Occipital lobe (tissue), 2 donors: Measurements from ENCODE around the gene PDE1C. TPM values are rescaled to one million over a fixed set of nuclear protein-coding genes. Genes with fewer than 3 reads are reported as not detected.

Experiments
- DNase-seq: peaks from one replicate; lab custom pipeline; 2025; lab: John Stamatoyannopoulos, UW
- total RNA-seq: library from RNA; depleted of rRNA; stranded (reverse); fragments of >200 nt; gene quantifications from one replicate; pipeline ENCODE4 v1.2.3, GENCODE V29; 2014

Gene PDE1C
- total RNA-seq, 1 donor from 2014 or later, result 17.8 TPM

GRCh38 chr7:31997423-31997822 lies 72.8 kb downstream of the PDE1C start:
- DNase-seq, result no peak

GRCh38 chr7:31995134-31995533 lies 75.1 kb downstream of the PDE1C start:
- DNase-seq, result no peak

DNA sequence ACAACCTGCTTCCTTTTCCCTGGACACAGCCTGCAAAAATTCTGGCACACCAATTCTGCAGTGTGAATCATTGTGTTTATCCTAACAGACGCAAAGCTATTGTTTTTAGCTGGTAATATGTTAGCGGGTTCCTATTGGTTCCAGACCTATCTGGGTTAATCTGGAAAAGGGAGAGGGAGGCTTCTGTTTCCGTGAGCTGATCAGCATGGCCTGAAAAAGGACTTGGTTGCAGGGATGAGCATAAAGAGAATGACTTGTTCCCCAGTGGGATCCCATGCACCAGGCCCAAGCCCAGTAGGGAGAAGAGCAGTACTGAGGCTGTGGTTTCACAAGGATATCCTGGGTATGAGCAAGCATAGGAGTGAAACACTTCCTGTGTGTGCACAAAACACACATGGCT lies 78.4 kb downstream of the PDE1C start:
- no peak for DNase-seq

DNA sequence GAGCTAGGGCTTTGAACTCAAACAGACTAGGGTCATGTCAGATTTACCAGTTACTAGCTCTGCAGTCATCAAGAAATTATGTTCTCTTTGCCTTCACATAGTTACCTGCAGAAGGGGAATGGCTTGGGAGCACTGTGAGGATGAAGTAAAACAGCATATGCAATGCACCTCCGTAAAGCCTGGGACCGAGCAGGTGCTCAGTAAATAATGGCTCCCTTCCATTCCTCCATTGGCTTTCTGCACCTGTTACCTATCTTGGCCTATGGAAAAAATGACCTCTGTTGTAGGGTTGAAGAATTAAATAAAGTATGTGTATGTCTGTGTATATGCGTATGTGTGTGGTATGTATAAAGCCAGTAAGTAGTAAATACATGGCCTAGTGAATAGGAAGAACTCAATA lies 78.8 kb downstream of the PDE1C start:
- DNase-seq, result no peak

DNA sequence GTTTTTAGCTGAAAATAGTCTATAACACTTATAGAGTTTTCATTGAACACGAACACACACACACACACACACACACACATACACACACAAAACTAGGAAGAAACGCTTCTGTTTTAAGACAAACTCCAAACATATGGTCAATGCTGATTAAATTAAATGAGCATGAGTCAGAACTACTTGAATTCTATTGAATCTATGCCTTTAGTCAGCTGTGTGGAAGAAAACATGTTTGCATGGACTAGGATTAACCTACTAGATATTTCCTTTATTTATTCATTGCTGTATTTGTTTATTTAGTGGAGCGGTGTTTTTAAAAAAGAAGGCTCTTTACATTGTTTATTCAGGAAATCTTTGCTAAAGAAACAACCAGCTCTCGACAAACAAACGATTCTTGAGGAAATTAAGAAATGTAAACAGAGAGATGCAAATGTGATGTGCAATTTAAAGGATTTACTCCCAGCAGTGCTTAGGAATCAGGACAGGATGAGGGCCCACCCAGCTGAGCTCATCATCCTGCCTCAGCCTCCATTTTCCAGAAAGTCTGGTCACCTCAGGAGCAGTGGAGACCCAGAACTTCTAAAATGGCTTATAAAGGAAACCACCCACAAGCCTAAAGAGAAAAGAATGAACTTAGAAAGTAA lies 83.2 kb downstream of the PDE1C start:
- no peak for DNase-seq

GRCh38 chr7:31982962-31983361 lies 87.2 kb downstream of the PDE1C start:
- DNase-seq, result no peak

- no peak for DNase-seq
Observed at GRCh38 chr7:31981874-31982390, 88.3 kb downstream of the PDE1C start.

DNA sequence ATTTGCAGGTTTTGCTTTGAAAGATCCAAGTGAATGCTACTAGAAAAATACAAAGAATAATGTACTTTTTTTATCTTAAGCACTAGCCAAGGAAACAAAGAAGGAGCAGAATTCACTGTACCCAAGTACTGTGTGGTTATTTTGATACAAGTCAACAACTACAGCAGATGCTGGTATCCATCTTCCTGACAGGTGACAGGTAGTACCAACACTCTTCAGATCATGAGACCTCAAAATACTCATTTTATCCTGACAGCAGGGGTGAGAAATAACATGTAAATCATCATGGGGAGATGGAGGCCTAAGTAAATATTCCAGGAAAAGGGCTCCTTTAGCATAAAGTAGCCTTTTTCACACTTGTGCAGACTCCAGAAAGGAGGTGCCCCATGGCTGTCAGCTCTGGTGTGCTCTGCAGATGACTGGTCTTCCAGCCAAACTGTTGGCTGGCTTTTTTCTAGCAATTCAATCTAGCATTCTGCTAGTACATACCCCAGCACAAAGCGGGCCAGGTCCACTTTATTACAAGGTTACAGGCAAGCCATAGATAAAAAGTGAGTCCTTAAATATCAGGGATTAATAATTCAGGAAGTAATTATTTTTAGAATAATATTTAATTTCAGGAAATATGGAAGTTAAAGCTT lies 90.4 kb downstream of the PDE1C start:
- DNase-seq, result no peak

DNA sequence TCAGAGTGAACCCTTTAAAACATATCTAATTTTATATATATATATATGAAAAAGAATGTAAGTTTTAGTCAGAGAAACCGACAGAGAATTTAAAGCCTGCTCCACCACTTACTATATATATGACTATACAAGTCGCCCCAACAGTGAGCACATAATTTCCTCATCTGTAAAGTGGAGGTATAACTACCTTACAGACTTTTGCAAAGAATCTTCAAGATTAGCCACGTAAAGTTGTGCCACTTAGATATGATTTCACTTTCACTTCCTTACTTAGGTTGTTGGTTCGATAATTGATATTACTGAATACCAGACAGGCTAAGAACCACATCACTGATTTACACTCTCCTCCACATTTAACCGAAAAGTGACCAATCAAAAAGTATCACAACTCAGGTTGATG lies 94.7 kb downstream of the PDE1C start:
- DNase-seq, result no peak

GRCh38 chr7:31974351-31974750 lies 95.9 kb downstream of the PDE1C start:
- DNase-seq, result no peak

- no peak for DNase-seq
Observed at GRCh38 chr7:31971049-31971667, 99.0 kb downstream of the PDE1C start.

- DNase-seq, result no peak
Observed at GRCh38 chr7:31970501-31970900, 99.7 kb downstream of the PDE1C start.

GRCh38 chr7:31963569-31964175 lies 106.5 kb downstream of the PDE1C start:
- no peak for DNase-seq

DNA sequence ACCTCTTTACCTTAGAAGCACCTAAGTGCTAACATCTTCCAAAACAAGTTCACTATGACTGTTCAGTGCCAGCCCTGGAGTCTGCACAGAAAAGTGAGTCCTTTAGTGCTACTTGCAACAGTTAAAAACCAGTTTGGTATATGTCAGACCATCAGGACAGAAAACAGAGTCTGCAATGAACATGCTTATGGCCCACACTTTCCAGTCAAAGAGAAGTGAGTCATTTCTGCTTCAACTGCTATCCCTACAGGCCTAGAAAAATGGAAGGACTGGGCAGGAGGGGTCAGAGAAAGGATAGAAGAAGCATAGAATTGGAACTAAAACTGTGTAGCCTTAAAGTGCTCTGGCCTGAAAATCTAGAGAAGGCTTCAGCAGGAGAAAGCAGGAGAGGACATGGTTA lies 108.0 kb downstream of the PDE1C start:
- no peak for DNase-seq

DNA sequence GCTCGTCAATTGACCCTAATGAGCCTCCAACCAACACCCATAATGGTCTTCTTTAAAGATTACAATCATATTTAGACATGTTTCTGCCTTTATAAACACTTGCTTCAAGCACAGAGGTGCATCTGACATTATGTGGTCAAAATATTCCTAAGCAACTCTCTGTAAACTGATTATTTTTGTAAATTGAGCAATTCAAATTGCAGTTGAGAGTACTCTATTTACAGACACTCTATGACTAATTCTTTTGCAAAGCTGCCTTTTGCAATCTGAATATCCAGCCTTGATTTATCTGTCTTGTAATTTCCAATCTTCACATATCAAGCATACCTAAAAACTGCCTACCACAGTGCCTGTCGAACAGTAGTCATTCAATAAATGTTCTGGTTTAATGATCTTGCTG lies 112.0 kb downstream of the PDE1C start:
- no peak for DNase-seq

GRCh38 chr7:31957756-31958155 lies 112.5 kb downstream of the PDE1C start:
- no peak for DNase-seq

DNA sequence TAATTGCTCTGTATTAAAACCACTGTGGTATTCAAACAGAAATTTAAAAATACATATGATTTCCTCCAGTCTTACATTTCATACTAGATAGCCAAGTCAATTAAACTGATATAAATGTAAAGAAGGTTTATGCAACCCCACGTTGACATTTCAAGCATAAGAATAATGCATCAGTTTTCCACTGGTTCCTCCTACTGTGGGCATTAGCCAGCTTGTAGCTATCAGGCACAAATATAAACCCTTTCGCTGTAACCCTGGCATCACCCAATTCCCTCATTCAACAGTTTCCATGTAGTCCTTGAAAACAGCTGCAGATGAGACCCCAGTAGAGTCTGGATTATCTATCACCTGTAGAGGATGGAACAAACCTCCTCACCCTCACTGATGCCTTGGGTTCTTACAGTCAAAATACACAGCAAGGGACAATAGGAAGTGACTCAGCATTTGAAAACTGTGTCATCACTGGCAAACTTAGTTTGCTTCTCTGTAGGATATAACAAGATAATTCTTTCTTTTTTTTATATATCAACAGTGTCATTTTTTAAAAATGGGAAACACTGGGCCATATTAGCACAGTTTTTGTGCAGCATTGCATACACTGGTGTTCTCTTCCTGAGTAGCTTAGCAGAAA lies 113.0 kb downstream of the PDE1C start:
- DNase-seq, result no peak

GRCh38 chr7:31955641-31956040 lies 114.6 kb downstream of the PDE1C start:
- DNase-seq, result no peak

DNA sequence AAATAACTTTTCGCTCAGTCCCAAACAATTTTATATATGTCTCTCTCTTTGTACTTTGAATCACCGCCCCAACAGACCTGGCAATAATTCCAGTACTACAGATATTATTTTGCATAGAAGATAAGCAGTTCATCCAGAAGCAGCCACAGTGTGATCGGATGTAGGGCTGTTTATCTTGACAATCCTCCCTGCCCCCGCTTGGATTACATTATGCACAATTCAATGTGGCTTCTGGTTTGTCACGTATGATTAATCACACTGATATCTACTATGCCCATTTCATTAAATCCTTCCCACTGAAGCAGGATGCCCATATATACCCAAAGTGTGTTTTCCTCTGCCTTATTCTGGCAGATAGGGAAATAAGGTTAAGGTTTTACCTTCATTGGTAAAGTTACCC lies 115.2 kb downstream of the PDE1C start:
- no peak for DNase-seq

- DNase-seq, result no peak
Observed at GRCh38 chr7:31954500-31954899, 115.7 kb downstream of the PDE1C start.

GRCh38 chr7:31953432-31953831 lies 116.8 kb downstream of the PDE1C start:
- no peak for DNase-seq
